Measurements from ENCODE around the gene DNAJA3. TPM values are rescaled to one million over a fixed set of nuclear protein-coding genes. Genes with fewer than 3 reads are reported as not detected.

DNAJA3 gene
- total RNA-seq, 2 experiments from 2014 or later: 17.2 to 18.8 TPM

GRCh38 chr16:4414187-4414917 is 11.3 kb upstream of the DNAJA3 start:
- Mint-ChIP-seq H3K27me3 (no peaks in the 10 kb centered on the region), H3K36me3 (ENCODE audit: low read depth) (peaks cover 60% of the 10 kb centered on the region), H3K9me3 (no peaks in the 10 kb centered on the region), H3K4me1 (ENCODE audit: low read depth) (peaks cover 43% of the 10 kb centered on the region), H3K27ac (peak overlapping the region; percentile 95), H3K4me3 (peak overlapping the region; percentile 96)
- TF ChIP-seq CTCF (IDR thresholded peaks at IDR 0.05): no peak
- peak overlapping the region; percentile 91 to 98 for H3K27ac ChIP-seq (ENCODE audit: low read depth in 1 of 2, low read length in 2 of 2)
- intact Hi-C loops (cut with DNase I, micrococcal nuclease): loop anchor here (5.0 to 10.0 kb wide), 2 partner anchors 42 to 200 kb away; partner anchors contain the start of genes UBALD1 (in 1 of the 2) and VASN (in 1 of the 2)
- H3K27me3 ChIP-seq (ENCODE audit: control insufficient read depth in 1 of 2, insufficient read depth in 2 of 2, low read length in 2 of 2): no peaks in the 10 kb centered on the region
- peak overlapping the region; percentile 81 for H3K4me3 ChIP-seq (ENCODE audit: low read length)
- no peaks in the 10 kb centered on the region for H3K9me3 ChIP-seq (ENCODE audit: control insufficient read depth in 1 of 2, insufficient read depth in 1 of 2, low read length in 2 of 2)
- ChIA-PET POLR2A (interaction anchor here (1.3 to 3.6 kb wide), 6 partner anchors 11 to 354 kb away, joined by 3 to 16 read pairs (median 4); partner anchors contain the start of genes CDIP1 and DNAJA3), CTCF (interaction anchor here (1.0 to 6.4 kb wide), 7 partner anchors 11 to 1487 kb away, joined by 3 to 45 read pairs (median 4); partner anchors contain the start of genes HMOX2 and NMRAL1)
- H3K4me1 ChIP-seq (ENCODE audit: insufficient read depth, low read length): peaks cover 68% of the 10 kb centered on the region
- peak; percentile 57 for ATAC-seq (ENCODE audit: poor library complexity)
- peak; percentile 58 to 96 (median 72) for DNase-seq
- H3K36me3 ChIP-seq (ENCODE audit: insufficient read depth, low read length): peaks cover 41% of the 10 kb centered on the region

- peak overlapping the region; percentile 91 to 98 for H3K27ac ChIP-seq (ENCODE audit: low read depth in 1 of 2, low read length in 2 of 2)
- H3K9me3 ChIP-seq (ENCODE audit: control insufficient read depth in 1 of 2, insufficient read depth in 1 of 2, low read length in 2 of 2): no peaks in the 10 kb centered on the region
- no peaks in the 10 kb centered on the region for H3K9me3 Mint-ChIP-seq
- peaks cover 33% of the 10 kb centered on the region for H3K4me1 Mint-ChIP-seq (ENCODE audit: low read depth)
- peak overlapping the region; percentile 81 for H3K4me3 ChIP-seq (ENCODE audit: low read length)
- ATAC-seq (ENCODE audit: poor library complexity) (peak; percentile 0), DNase-seq (peak; percentile 33 to 85 (median 59))
- peaks cover 27% of the 10 kb centered on the region for H3K36me3 ChIP-seq (ENCODE audit: insufficient read depth, low read length)
- H3K4me3 Mint-ChIP-seq: peak overlapping the region; percentile 96
- H3K27me3 ChIP-seq (ENCODE audit: control insufficient read depth in 1 of 2, insufficient read depth in 2 of 2, low read length in 2 of 2): no peaks in the 10 kb centered on the region
- H3K27ac Mint-ChIP-seq: peak overlapping the region; percentile 95
- H3K4me1 ChIP-seq (ENCODE audit: insufficient read depth, low read length): peaks cover 59% of the 10 kb centered on the region
- ChIA-PET POLR2A (interaction anchor here (0.6 to 3.6 kb wide), 16 partner anchors 10 to 907 kb away, joined by 3 to 16 read pairs (median 4); partner anchors contain the start of genes CDIP1, HMOX2, MGRN1 and TFAP4), CTCF (interaction anchor here (1.1 to 6.4 kb wide), 9 partner anchors 12 to 162 kb away, joined by 3 to 45 read pairs (median 4); partner anchors contain the start of genes HMOX2 and NMRAL1)
- H3K27me3 Mint-ChIP-seq: no peaks in the 10 kb centered on the region
- intact Hi-C loops (cut with DNase I, micrococcal nuclease): loop anchor here (1.0 to 10.0 kb wide), 6 partner anchors 10 to 298 kb away; partner anchors contain the start of genes DNAJA3 (in 2 of the 2), ADCY9 (in 1 of the 2), HMOX2 (in 1 of the 2) and PAM16 (in 1 of the 2)
- peaks cover 47% of the 10 kb centered on the region for H3K36me3 Mint-ChIP-seq (ENCODE audit: low read depth)
- TF ChIP-seq CTCF (IDR thresholded peaks at IDR 0.05): no peak
Observed at GRCh38 chr16:4415538-4416199, 10.0 kb upstream of the DNAJA3 start.

Measured in CD4-positive, alpha-beta T cell (primary cell).